B cell (primary cell): ENCODE measurements around the gene NAXD.

Experiments used
- CTCF ChIP-seq: fragments of 200-600 bp; IDR thresholded peaks from one replicate; pipeline ENCODE4 v1.8.0; 2022; ENCODE audit warnings: antibody characterized with exemption, mild to moderate bottlenecking
- EZH2 ChIP-seq: IDR thresholded peaks from 2 replicates; pipeline ENCODE4 v1.6.1; 2012; ENCODE audit warnings: borderline replicate concordance, low read depth, mild to moderate bottlenecking, moderate library complexity, low read length; ENCODE audit not compliant: insufficient read depth, poor library complexity, severe bottlenecking

- TF ChIP-seq CTCF (no peak), EZH2 (no peak)
These were observed 24.8 kb upstream of the NAXD start for GRCh38 chr13:110590577-110590976.
